Measurements from ENCODE around the gene SLC12A3.

DNA sequence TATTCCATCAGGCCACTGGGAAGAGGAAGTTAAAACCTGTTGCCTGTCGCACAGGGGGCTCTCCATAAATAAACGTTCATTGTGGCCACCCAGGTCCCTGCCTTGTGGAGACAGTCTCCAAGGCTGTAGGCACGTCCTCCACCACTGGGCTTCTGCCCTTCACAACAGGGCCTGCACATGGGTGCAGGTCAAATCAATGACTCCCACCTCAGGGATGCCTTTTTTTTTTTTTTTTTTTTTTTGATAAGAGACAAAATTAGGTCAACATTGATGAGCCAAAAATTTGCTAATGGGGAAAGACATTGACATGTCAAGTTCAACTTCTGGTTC, 12.6 kb upstream of the SLC12A3 start:
- TF ChIP-seq, protein P1, sequence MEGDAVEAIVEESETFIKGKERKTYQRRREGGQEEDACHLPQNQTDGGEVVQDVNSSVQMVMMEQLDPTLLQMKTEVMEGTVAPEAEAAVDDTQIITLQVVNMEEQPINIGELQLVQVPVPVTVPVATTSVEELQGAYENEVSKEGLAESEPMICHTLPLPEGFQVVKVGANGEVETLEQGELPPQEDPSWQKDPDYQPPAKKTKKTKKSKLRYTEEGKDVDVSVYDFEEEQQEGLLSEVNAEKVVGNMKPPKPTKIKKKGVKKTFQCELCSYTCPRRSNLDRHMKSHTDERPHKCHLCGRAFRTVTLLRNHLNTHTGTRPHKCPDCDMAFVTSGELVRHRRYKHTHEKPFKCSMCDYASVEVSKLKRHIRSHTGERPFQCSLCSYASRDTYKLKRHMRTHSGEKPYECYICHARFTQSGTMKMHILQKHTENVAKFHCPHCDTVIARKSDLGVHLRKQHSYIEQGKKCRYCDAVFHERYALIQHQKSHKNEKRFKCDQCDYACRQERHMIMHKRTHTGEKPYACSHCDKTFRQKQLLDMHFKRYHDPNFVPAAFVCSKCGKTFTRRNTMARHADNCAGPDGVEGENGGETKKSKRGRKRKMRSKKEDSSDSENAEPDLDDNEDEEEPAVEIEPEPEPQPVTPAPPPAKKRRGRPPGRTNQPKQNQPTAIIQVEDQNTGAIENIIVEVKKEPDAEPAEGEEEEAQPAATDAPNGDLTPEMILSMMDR (conservative IDR thresholded peaks at IDR 0.05; ENCODE audit: low read depth, low read length), result no peak
- TF ChIP-seq POLR2A (IDR thresholded peaks at IDR 0.05; ENCODE audit: low read depth, low read length), result no peak
- TF ChIP-seq MAZ (IDR thresholded peaks at IDR 0.05; ENCODE audit: borderline replicate concordance, low read depth, low read length), result no peak
- no peak for TF ChIP-seq FOS (IDR thresholded peaks at IDR 0.05; ENCODE audit: low read depth, low read length)
- no peak for TF ChIP-seq SMC3 (IDR thresholded peaks at IDR 0.05; ENCODE audit: low read depth, low read length)
- no peak for TF ChIP-seq BHLHE40 (IDR thresholded peaks at IDR 0.05; ENCODE audit: low read depth, low read length)
- no peak for TF ChIP-seq CEBPB (IDR thresholded peaks at IDR 0.05; ENCODE audit: low read depth, low read length)
- no peak for TF ChIP-seq CHD1 (IDR thresholded peaks at IDR 0.05; ENCODE audit: low read depth, low read length)
- TF ChIP-seq MXI1 (IDR thresholded peaks at IDR 0.05; ENCODE audit: borderline replicate concordance, low read depth, low read length), result no peak
- no peak for TF ChIP-seq RFX5 (IDR thresholded peaks at IDR 0.05; ENCODE audit: low read depth, low read length)
- no peak for TF ChIP-seq RAD21 (IDR thresholded peaks at IDR 0.05; ENCODE audit: low read length)
- TF ChIP-seq RCOR1 (IDR thresholded peaks at IDR 0.05; ENCODE audit: insufficient replicate concordance, low read length), result no peak
- TF ChIP-seq MAFK (IDR thresholded peaks at IDR 0.05; ENCODE audit: low read depth, low read length), result no peak
- TF ChIP-seq, protein P2, sequence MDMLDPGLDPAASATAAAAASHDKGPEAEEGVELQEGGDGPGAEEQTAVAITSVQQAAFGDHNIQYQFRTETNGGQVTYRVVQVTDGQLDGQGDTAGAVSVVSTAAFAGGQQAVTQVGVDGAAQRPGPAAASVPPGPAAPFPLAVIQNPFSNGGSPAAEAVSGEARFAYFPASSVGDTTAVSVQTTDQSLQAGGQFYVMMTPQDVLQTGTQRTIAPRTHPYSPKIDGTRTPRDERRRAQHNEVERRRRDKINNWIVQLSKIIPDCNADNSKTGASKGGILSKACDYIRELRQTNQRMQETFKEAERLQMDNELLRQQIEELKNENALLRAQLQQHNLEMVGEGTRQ (IDR thresholded peaks at IDR 0.05; ENCODE audit: low read depth, low read length), result no peak
